H1 (cell line): Measurements from ENCODE around the gene CAPG. TPM values are rescaled to one million over a fixed set of nuclear protein-coding genes. Genes with fewer than 3 reads are reported as not detected.
A peak's percentile ranks its signal among the peaks of the same experiment; 100 is the strongest.

Source experiments
- CTCF ChIA-PET: fragments of 300-600 bp; sonication (Branson Sonifier 250); formaldehyde crosslinking; loops from one replicate; lab custom pipeline; 2021; ENCODE audit not compliant: partially characterized antibody; lab: Charles Lee
- POLR2A ChIA-PET: fragments of 300-600 bp; sonication (Branson Sonifier 250); formaldehyde crosslinking; loops from one replicate; lab custom pipeline; 2021; ENCODE audit warnings: inconsistent platforms; ENCODE audit not compliant: partially characterized antibody; lab: Charles Lee
- DNase-seq, 2 experiments: peaks; one replicate each; pipeline versions ENCODE4 v3.0.0 to v3.0.0-alpha.2; 2010 to 2022; ENCODE audit warnings: low spot score in 2 of 2, low read depth in 1 of 2, mixed read lengths in 1 of 2
- FAIRE-seq: peaks from 2 replicates; lab custom pipeline; 2011; peaks lifted over from hg19 to GRCh38; lab: Jason Lieb, UNC
- H2AFZ ChIP-seq: 2 replicates; pipeline ENCODE4 v1.8.1; 2012; ENCODE audit warnings: low read length, inconsistent platforms
- H2AK5ac ChIP-seq: 2 replicates; pipeline ENCODE4 v1.6.1; 2013; ENCODE audit warnings: low read depth, low read length
- H2BK120ac ChIP-seq: replicated peaks from 2 replicates; pipeline ENCODE3; 2013; ENCODE audit warnings: low read depth, low read length, inconsistent platforms
- H2BK12ac ChIP-seq: 2 replicates; pipeline ENCODE4 v1.6.1; 2013; ENCODE audit warnings: low read depth, low read length
- H2BK15ac ChIP-seq: 2 replicates; pipeline ENCODE4 v1.6.1; 2013; ENCODE audit warnings: low read length
- H2BK20ac ChIP-seq: 2 replicates; pipeline ENCODE4 v1.6.1; 2013; ENCODE audit warnings: low read length
- H2BK5ac ChIP-seq: 2 replicates; pipeline ENCODE4 v1.6.1; 2013; ENCODE audit warnings: low read depth, low read length
- H3K14ac ChIP-seq: 2 replicates; pipeline ENCODE4 v1.6.1; 2013; ENCODE audit warnings: inconsistent platforms; ENCODE audit not compliant: insufficient read length
- H3K18ac ChIP-seq: 2 replicates; pipeline ENCODE4 v1.6.1; 2013; ENCODE audit warnings: low read length; ENCODE audit errors: extremely low read depth
- H3K23ac ChIP-seq: 2 replicates; pipeline ENCODE4 v1.6.1; 2013; ENCODE audit warnings: inconsistent platforms; ENCODE audit not compliant: insufficient read length
- H3K23me2 ChIP-seq: 2 replicates; pipeline ENCODE4 v1.6.1; 2013; ENCODE audit warnings: low read depth, low read length
- H3K27ac ChIP-seq: 2 replicates; pipeline ENCODE4 v1.6.1; 2011; ENCODE audit warnings: low read depth, low read length, inconsistent platforms
- H3K27me3 ChIP-seq, 4 experiments: replicated peaks in 1 of 4; 1 replicate in 1 of 4; 2 replicates in 3 of 4; pipeline versions ENCODE4 v1.6.1 to v1.8.1; 2011 to 2013; ENCODE audit warnings: low read length in 3 of 4, mild to moderate bottlenecking in 3 of 4, inconsistent platforms in 2 of 4, mixed read lengths in 2 of 4, moderate library complexity in 1 of 4; ENCODE audit not compliant: control insufficient read depth in 3 of 4, insufficient read depth in 3 of 4; ENCODE audit errors: extremely low read depth in 1 of 4
- H3K36me3 ChIP-seq, 4 experiments: 2 replicates each; pipeline versions ENCODE4 v1.6.1 to v1.8.1; 2011 to 2013; ENCODE audit warnings: mild to moderate bottlenecking in 4 of 4, low read length in 3 of 4, moderate library complexity in 2 of 4, control low read depth in 1 of 4, inconsistent platforms in 1 of 4; ENCODE audit not compliant: insufficient read depth in 4 of 4, control insufficient read depth in 2 of 4
- H3K4ac ChIP-seq: replicated peaks from 2 replicates; pipeline ENCODE3; 2013; ENCODE audit warnings: low read length, low read depth, mixed read lengths, inconsistent platforms; ENCODE audit not compliant: insufficient read length
- H3K4me1 ChIP-seq, 4 experiments: replicated peaks in 1 of 4; 1 replicate in 1 of 4; 2 replicates in 3 of 4; pipeline versions ENCODE4 v1.6.1 to v1.8.1; 2011 to 2013; ENCODE audit warnings: low read length in 3 of 4, inconsistent platforms in 2 of 4, mixed read lengths in 1 of 4; ENCODE audit not compliant: insufficient read depth in 4 of 4, control insufficient read depth in 3 of 4
- H3K4me2 ChIP-seq, 2 experiments: 2 replicates each; pipeline versions ENCODE4 v1.6.1 to v1.8.1; 2011 to 2013; ENCODE audit warnings: low read depth in 2 of 2, low read length in 2 of 2, control low read depth in 1 of 2, inconsistent platforms in 1 of 2, mild to moderate bottlenecking in 1 of 2; ENCODE audit not compliant: insufficient read depth in 1 of 2
- H3K4me3 ChIP-seq, 4 experiments: fragments of 200-600, 300-600 bp in 1 of 4; sonication (generic), shearing (Covaris generic), sonication (Bioruptor Twin) in 1 of 4; 2 replicates each; pipeline versions ENCODE4 v1.5.1 to v1.8.1; 2011 to 2016; ENCODE audit warnings: low read length in 4 of 4, low read depth in 3 of 4, control low read depth in 2 of 4, inconsistent platforms in 2 of 4, mild to moderate bottlenecking in 2 of 4, mixed read lengths in 1 of 4, moderate library complexity in 1 of 4; ENCODE audit not compliant: insufficient read depth in 2 of 4; ENCODE audit errors: extremely low read depth in 1 of 4
- H3K56ac ChIP-seq: replicated peaks from 2 replicates; pipeline ENCODE3; 2013; ENCODE audit warnings: low read depth, mild to moderate bottlenecking, mixed read lengths, low read length, inconsistent platforms; ENCODE audit not compliant: insufficient read length
- H3K79me1 ChIP-seq: 2 replicates; pipeline ENCODE4 v1.6.1; 2013; ENCODE audit warnings: low read depth, low read length, control low read depth
- H3K79me2 ChIP-seq, 2 experiments: 2 replicates each; pipeline versions ENCODE4 v1.6.1 to v1.8.1; 2012 to 2013; ENCODE audit warnings: low read length in 2 of 2, mild to moderate bottlenecking in 2 of 2, inconsistent platforms in 1 of 2; ENCODE audit not compliant: insufficient read depth in 2 of 2, control insufficient read depth in 1 of 2
- H3K9ac ChIP-seq, 4 experiments: replicated peaks in 1 of 4; 1 replicate in 1 of 4; 2 replicates in 3 of 4; pipeline versions ENCODE4 v1.6.1 to v1.8.1; 2011 to 2013; ENCODE audit warnings: low read depth in 3 of 4, low read length in 3 of 4, control low read depth in 2 of 4, mild to moderate bottlenecking in 2 of 4, moderate library complexity in 2 of 4, inconsistent platforms in 1 of 4; ENCODE audit errors: extremely low read depth in 1 of 4
- H3K9me3 ChIP-seq, 2 experiments: 2 replicates each; pipeline versions ENCODE4 v1.6.1 to v1.8.1; 2012 to 2013; ENCODE audit warnings: mild to moderate bottlenecking in 2 of 2, moderate library complexity in 2 of 2, control low read depth in 1 of 2, inconsistent platforms in 1 of 2, low read depth in 1 of 2, low read length in 1 of 2, mixed read lengths in 1 of 2; ENCODE audit not compliant: insufficient read depth in 2 of 2
- H4K20me1 ChIP-seq, 2 experiments: replicated peaks in 1 of 2; 2 replicates each; pipeline versions ENCODE3 to v1.8.1; 2011 to 2013; ENCODE audit warnings: inconsistent platforms in 2 of 2, low read length in 2 of 2, mild to moderate bottlenecking in 1 of 2; ENCODE audit not compliant: insufficient read depth in 2 of 2, control insufficient read depth in 1 of 2
- H4K5ac ChIP-seq: 2 replicates; pipeline ENCODE4 v1.6.1; 2013; ENCODE audit warnings: low read length, low read depth, mixed read lengths, inconsistent platforms; ENCODE audit not compliant: insufficient read length
- H4K8ac ChIP-seq: 2 replicates; pipeline ENCODE4 v1.8.0; 2013; ENCODE audit warnings: mild to moderate bottlenecking, moderate library complexity, low read length, inconsistent platforms; ENCODE audit not compliant: insufficient read depth; ENCODE audit errors: extremely low read depth
- H4K91ac ChIP-seq: replicated peaks from 2 replicates; pipeline ENCODE3; 2013; ENCODE audit warnings: low read length, mixed read lengths, inconsistent platforms; ENCODE audit not compliant: insufficient read length
- CBX5 ChIP-seq: fragments of 300-800, 300-1000 bp; sonication (generic); IDR thresholded peaks from 2 replicates; pipeline ENCODE4 v1.7.1; 2016; ENCODE audit warnings: antibody characterized with exemption, low read length, low read depth
- EGR1 ChIP-seq: IDR thresholded peaks from 2 replicates; pipeline ENCODE4 v1.6.1; 2011; ENCODE audit warnings: low read depth, low read length, borderline replicate concordance
- HDAC6 ChIP-seq: IDR thresholded peaks from one replicate; pipeline ENCODE4 v1.7.1; 2012; ENCODE audit warnings: low read depth, mild to moderate bottlenecking, inconsistent platforms, low read length, moderate library complexity
- SAP30 ChIP-seq: fragments of 300-600 bp; sonication (generic); IDR thresholded peaks from 2 replicates; pipeline ENCODE4 v1.7.1; 2012; ENCODE audit warnings: low read length, moderate library complexity, mild to moderate bottlenecking, inconsistent platforms; ENCODE audit not compliant: insufficient read depth, insufficient replicate concordance
- TEAD4 ChIP-seq: IDR thresholded peaks from 2 replicates; pipeline ENCODE4 v1.6.1; 2012; ENCODE audit warnings: low read depth, low read length, inconsistent platforms, mixed read lengths
- WGBS, 2 experiments: shearing (Covaris generic) in 1 of 2; methylation state at CpG; one replicate each; pipeline versions ENCODE4 v1.1.6 to v1.1.7; 2013 to 2015; ENCODE audit warnings: low lambda C conversion rate in 2 of 2, mixed read lengths in 2 of 2, inconsistent platforms in 1 of 2, low coverage in 1 of 2, missing lambda C conversion rate in 1 of 2; ENCODE audit not compliant: insufficient replicate concordance in 2 of 2, insufficient coverage in 1 of 2, insufficient read length in 1 of 2; ENCODE audit errors: extremely low coverage in 1 of 2, missing lambda C conversion rate in 1 of 2; 5-methylcytosine and 5-hydroxymethylcytosine counted together
- polyA plus RNA-seq, 7 experiments: library from polyadenylated mRNA; depleted of rRNA in 3 of 7; stranded (reverse) in 5 of 7; unstranded in 2 of 7; fragments of >200 nt in 5 of 7; fragments of 200-250 nt in 2 of 7; gene quantifications; 1 replicate in 5 of 7; 2 replicates in 1 of 7; 4 replicates in 1 of 7; pipeline versions ENCODE4 v1.2.1 to v1.2.3, GENCODE V29; 2011 to 2013; ENCODE audit warnings: missing spikeins in 2 of 7, mixed read lengths in 2 of 7
- total RNA-seq: library from RNA; stranded (reverse); fragmentation: NEBNext Ultra II Directional; extraction: Animal tissue kit (Norgen Biotek cat#: 25700); gene quantifications from 2 replicates; pipeline ENCODE4 v1.2.1, GENCODE V29; 2021

CAPG gene
- total and polyA plus RNA-seq, 2 of the 8 experiments (the other 6 are each of a cell fraction or from before 2014, with no cell fraction given), result 80.5 to 89.0 TPM

GRCh38 chr2:85427300-85427835, 17.2 kb upstream of the CAPG start:
- no peak overlapping the region for H2BK120ac ChIP-seq
- no peaks in the 10 kb centered on the region for H3K79me2 ChIP-seq
- H2BK5ac ChIP-seq, result no peak overlapping the region
- H3K23ac ChIP-seq, result no peak overlapping the region
- H3K23me2 ChIP-seq, result 0 out of 2 replicates have a peak, but pooled peaks cover 3% of the 10 kb centered on the region
- no peak overlapping the region for H4K8ac ChIP-seq
- no peak overlapping the region for H4K5ac ChIP-seq
- H2AFZ ChIP-seq, result no peak overlapping the region
- H2BK12ac ChIP-seq, result no peak overlapping the region
- H3K36me3 ChIP-seq, result no peaks in the 10 kb centered on the region
- no peak overlapping the region for H3K4me3 ChIP-seq
- H3K18ac ChIP-seq, result no peak overlapping the region
- H3K9ac ChIP-seq, result no peak overlapping the region
- 90% methylated on average over 3 of the region's 3 CpGs; no CpG with 5 or more reads in 1 of the 2 experiments for WGBS, 2 experiments
- H3K14ac ChIP-seq, result no peak overlapping the region
- no peak overlapping the region for H2BK15ac ChIP-seq
- DNase-seq (no peak), FAIRE-seq (no peak)
- ChIA-PET CTCF (interaction anchor here (0.8 to 15.1 kb wide), 6 partner anchors 14 to 125 kb away, joined by 3 to 259 read pairs (median 6); partner anchors contain the start of gene MAT2A), POLR2A (interaction anchor here (0.7 to 55.3 kb wide), 4 partner anchors 9 to 189 kb away, joined by 3 to 1889 read pairs (median 4); partner anchors contain the start of genes ELMOD3, GGCX, MAT2A and RETSAT)
- H3K4me2 ChIP-seq, result no peak overlapping the region
- H4K91ac ChIP-seq, result no peak overlapping the region
- TF ChIP-seq EGR1, result no peak
- no peak for TF ChIP-seq TEAD4
- TF ChIP-seq HDAC6, result no peak
- no peak for TF ChIP-seq CBX5
- no peak for TF ChIP-seq SAP30
- H4K20me1 ChIP-seq, result no peaks in the 10 kb centered on the region
- no peaks in the 10 kb centered on the region for H3K9me3 ChIP-seq
- H2AK5ac ChIP-seq, result 0 out of 2 replicates have a peak overlapping the region, but pooled peaks have one; percentile 75
- H3K4me1 ChIP-seq, result peaks cover 0 to 32% (median 21%) of the 10 kb centered on the region in 4 experiments; a peak in 6 of 7 replicates
- no peak overlapping the region for H3K27ac ChIP-seq
- no peak overlapping the region for H2BK20ac ChIP-seq
- peaks cover 0 to 6% (median 2%) of the 10 kb centered on the region in 4 experiments; a peak in 3 of 7 replicates for H3K27me3 ChIP-seq
- H3K56ac ChIP-seq, result no peak overlapping the region
- H3K79me1 ChIP-seq, result no peaks in the 10 kb centered on the region
- H3K4ac ChIP-seq, result no peak overlapping the region
